Smooth muscle cell of the brain vasculature (primary cell): ENCODE results near the gene DCD.
A peak's percentile ranks its signal among the peaks of the same experiment; 100 is the strongest.

Experiments
- DNase-seq: peaks from one replicate; pipeline ENCODE4 v3.0.0-alpha.2; 2012; ENCODE audit warnings: low read depth, low spot score

The DCD gene

GRCh38 chr12:54608156-54608555 lies 40.0 kb downstream of the DCD start:
- no peak for DNase-seq

DNA sequence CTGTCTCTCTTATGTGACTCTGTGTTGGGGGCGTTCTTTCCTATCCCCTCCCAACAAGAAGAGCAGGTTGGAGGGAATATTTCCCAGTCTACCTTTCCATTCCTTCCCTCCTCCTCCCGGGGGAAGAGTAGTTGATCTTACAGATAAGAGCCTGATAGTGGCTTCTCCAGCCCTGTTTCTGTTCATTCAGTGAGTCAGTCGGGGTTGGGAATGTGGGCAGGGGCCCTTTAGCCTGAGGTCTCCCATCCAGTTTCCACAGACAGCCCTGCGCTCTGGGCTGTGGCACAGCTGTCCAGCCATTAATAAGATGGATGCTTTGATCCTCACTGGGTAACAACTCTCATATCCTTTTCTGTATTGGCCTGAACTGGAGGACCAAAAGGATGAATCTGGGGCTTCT lies 41.6 kb downstream of the DCD start:
- no peak for DNase-seq

GRCh38 chr12:54605138-54605970 lies 42.8 kb downstream of the DCD start:
- DNase-seq: no peak

- no peak for DNase-seq
Observed at GRCh38 chr12:54604436-54604835, 43.7 kb downstream of the DCD start.

DNA sequence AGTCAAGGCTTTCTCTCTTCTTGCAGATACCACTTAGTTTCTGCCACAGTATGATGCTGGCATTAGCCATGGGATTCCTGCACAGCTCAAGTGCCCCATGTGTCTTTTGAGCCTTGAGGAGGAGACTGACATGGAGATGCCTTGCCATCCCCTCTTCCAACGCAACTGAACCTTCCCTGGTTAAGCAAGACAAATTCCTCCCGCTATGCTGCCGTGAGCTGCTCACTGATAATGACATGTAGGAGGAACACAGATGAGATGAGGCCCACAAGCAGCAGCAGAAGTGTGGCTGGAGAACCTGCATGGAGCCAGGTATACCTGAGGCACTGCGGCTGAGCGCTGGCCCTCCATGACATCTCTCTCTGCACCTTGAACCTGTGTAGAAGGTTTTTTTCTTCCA lies 44.3 kb downstream of the DCD start:
- no peak for DNase-seq

DNA sequence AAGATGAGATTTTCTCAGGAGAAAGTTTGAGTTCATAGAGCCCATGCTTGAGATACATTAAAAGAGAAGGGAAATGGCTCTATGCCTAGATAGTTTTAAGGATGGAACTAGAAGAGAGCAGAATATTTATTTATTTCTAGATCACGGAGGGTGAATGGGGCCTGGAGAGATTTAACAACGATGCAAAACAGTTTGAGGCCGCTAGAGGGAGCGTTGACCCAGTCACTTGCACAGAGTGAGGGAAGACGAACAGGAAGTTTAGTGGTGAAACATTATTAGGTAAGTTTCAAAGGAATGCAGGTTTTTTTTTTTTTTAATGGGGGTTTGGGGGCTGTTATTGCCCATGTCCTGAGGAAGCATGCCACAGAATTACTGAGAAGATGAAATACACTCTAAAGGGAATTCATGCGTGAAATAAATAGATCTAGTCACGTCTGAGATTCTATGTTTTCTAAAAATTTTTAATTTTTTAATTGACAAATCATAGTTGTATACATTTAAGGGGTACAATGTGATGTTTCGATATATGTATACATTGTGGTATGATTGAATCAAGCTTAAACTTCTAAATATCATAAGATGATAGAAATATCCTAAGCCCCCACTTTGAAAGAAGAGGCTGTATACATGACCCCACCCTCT lies 44.9 kb downstream of the DCD start:
- peak; percentile 32 for DNase-seq

DNA sequence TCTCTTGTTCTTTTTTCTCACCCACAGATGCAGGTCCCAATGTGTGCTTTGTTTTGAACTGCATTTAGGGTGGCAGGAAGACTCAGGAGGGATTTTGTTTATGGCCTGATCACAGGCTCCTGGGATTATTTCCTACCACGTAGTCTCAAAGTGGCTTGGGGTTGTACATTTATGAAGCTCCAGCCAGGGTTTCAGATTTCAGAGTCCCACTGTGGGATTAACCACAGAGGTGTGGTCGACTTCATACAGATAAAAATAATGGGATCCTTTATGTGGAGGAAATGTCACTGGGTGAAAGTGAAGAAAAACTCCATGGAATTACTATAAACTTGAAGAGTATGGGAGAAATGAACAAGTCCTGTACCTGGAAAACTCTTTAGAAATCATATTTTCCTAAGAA lies 45.5 kb downstream of the DCD start:
- DNase-seq: no peak

DNA sequence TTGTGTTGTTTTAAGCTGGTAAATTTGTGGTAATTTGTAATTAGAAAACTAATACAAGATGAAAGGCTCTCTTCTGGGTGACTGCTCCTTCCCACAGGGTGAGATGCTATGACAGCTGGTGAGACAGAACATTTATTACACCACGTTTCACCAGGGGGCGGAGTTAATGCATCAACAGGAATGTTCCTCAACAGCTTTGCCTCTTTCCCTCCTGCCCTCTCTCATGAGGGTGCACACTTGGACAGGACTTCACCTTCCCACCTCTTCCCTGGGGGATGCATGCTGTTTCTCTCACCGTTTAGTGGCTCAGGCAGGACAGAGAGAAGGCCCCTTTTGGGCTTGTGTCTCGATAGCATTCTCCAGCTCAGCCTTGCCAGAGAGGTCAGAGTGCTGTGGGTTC lies 46.3 kb downstream of the DCD start:
- DNase-seq: no peak

DNA sequence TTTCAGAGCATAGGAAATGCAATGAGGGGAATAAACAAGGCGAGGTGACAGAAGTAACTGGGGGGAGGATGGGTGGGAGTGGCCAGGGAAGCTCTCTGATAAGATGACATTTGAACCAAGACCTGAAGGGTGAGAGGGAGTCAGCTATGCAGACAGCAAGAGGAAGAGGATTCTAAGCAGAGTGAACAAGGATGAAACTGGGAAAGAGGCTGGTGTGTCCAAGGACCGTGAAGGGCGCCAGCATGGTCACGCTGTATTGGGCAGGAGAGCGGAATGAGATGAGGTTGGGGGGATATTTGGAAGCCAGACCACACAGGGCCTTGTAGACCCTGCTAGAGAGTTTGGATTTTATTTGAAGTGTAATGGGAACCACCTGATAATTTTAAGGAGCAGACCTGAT lies 49.2 kb downstream of the DCD start:
- no peak for DNase-seq

DNA sequence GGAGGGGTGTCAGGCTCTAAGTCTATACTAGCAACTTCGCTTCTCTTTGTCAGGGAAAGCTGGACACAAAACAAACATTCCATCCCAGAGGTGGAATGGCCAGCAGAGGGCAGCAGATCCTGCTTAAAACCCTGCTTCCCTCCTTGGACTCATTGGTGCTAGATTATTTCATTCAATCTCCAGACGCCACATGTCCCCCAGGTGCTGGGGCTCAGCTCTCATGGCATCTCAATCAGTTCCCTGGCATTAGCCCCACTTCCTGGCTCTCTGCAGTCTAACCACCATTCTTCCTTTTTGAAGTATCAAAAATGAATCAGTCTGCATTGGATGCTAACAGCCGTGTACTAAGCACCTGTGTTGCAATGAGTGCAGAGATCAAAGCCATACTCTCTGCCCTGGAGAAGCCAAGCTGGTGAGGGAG lies 51.6 kb downstream of the DCD start:
- DNase-seq: peak; percentile 32

GRCh38 chr12:54595471-54595870 lies 52.7 kb downstream of the DCD start:
- no peak for DNase-seq
